ENCODE measurements around the gene TXNDC2. TPM values are rescaled to one million over a fixed set of nuclear protein-coding genes. Genes with fewer than 3 reads are reported as not detected.

TXNDC2 gene
- total RNA-seq, 1 donor from 2014 or later: 0.49 TPM

GRCh38 chr18:9916808-9917207 is 31.0 kb downstream of the TXNDC2 start:
- H3K27me3 ChIP-seq: no peaks in the 10 kb centered on the region
- no peaks in the 10 kb centered on the region for H3K36me3 ChIP-seq
- peaks cover 66% of the 10 kb centered on the region for H3K4me1 ChIP-seq
- intact Hi-C loops (cut with DNase I): no loop called here
- peak overlapping the region; percentile 99 for H3K27ac ChIP-seq
- H3K4me3 ChIP-seq: no peak overlapping the region
- H3K9me3 ChIP-seq: no peaks in the 10 kb centered on the region
- TF ChIP-seq, protein P1, sequence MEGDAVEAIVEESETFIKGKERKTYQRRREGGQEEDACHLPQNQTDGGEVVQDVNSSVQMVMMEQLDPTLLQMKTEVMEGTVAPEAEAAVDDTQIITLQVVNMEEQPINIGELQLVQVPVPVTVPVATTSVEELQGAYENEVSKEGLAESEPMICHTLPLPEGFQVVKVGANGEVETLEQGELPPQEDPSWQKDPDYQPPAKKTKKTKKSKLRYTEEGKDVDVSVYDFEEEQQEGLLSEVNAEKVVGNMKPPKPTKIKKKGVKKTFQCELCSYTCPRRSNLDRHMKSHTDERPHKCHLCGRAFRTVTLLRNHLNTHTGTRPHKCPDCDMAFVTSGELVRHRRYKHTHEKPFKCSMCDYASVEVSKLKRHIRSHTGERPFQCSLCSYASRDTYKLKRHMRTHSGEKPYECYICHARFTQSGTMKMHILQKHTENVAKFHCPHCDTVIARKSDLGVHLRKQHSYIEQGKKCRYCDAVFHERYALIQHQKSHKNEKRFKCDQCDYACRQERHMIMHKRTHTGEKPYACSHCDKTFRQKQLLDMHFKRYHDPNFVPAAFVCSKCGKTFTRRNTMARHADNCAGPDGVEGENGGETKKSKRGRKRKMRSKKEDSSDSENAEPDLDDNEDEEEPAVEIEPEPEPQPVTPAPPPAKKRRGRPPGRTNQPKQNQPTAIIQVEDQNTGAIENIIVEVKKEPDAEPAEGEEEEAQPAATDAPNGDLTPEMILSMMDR (IDR thresholded peaks at IDR 0.05): no peak
- no peak for TF ChIP-seq POLR2A (IDR thresholded peaks at IDR 0.05)
- no peak for TF ChIP-seq POLR2AphosphoS5 (IDR thresholded peaks at IDR 0.05; ENCODE audit: insufficient read depth in 1 of 2, low read depth in 1 of 2)
- DNase-seq (ENCODE audit: extremely low spot score in 2 of 2): no peak

DNA sequence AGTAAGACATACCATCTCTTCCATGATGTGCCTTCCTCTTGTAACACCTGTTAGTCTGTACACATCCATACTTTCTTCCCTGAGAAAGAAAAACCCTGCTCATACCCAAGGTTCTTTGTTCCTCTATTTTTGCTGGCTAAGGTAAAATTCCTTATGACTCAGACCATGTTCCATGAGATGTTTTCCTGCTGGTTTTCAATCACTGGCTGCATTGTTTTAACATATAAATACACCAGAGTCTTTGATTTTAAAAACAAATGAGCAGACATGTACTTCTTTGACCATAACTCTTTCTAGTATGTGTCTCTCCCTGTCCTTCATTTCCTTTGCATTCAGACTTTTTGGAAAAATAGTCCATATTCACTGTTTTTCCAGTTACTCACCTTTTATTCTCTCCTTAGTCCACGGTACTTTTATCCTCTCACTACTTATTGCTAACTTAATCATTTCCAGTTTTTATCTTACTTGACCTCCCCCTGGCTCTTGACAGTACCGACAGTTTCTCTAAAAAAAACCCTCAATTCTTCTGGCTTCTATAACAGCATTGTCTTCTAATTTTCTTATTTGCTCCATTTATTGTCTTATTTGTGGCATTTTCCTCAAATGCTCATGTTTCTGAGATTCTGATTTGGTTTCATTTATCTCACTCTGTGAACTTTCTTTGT is 32.4 kb downstream of the TXNDC2 start:
- H3K27ac ChIP-seq: no peak overlapping the region
- peaks cover 79% of the 10 kb centered on the region for H3K4me1 ChIP-seq
- H3K4me3 ChIP-seq: peak overlapping the region in 1 of 2 donors; percentile 9
- H3K27me3 ChIP-seq: no peaks in the 10 kb centered on the region
- H3K36me3 ChIP-seq: no peaks in the 10 kb centered on the region
- intact Hi-C loops (cut with DNase I): no loop called here
- no peak for DNase-seq (ENCODE audit: extremely low spot score in 2 of 2)
- H3K9me3 ChIP-seq: no peaks in the 10 kb centered on the region
- TF ChIP-seq POLR2AphosphoS5 (IDR thresholded peaks at IDR 0.05; ENCODE audit: insufficient read depth in 1 of 2, low read depth in 1 of 2): peak in 1 of 2 donors; percentile 47
- TF ChIP-seq, protein P1 (IDR thresholded peaks at IDR 0.05): no peak

DNA sequence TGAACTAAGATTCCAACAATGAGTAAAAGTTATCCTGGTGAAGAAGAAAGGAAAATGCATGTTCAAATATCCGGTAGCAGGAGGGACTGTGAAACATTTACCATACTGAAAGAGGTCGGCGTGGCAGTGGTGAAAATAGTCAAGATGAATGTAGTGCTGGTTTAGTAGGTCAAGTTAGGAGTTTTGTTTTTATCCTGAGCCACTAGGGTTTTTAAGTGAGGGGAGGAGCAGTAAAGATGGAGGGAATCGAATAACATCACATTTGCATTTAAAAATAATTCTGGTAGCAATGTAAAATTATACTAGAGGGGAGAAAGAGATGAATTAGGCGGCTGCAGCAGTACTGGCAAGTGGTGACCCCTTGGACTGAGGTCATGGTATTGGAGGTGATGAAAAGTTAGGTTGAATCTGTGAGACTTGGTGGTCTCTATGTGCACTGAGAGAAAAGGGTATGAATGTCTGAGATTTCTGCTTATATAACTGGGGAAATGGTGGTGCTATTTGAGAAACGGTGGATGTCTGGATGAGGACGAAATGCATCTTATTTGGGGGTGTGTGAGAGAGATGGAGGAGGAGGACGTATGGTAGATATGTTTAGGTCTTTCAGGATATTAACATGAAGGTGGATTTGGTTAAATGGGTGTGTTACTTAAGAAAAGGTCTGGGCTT is 33.9 kb downstream of the TXNDC2 start:
- Histone ChIP-seq H3K27me3 (no peaks in the 10 kb centered on the region), H3K9me3 (no peaks in the 10 kb centered on the region), H3K4me1 (peaks cover 95% of the 10 kb centered on the region), H3K27ac (no peak overlapping the region), H3K4me3 (no peak overlapping the region), H3K36me3 (no peaks in the 10 kb centered on the region)
- DNase-seq (ENCODE audit: extremely low spot score in 2 of 2): no peak
- intact Hi-C loops (cut with DNase I): no loop called here
- TF ChIP-seq POLR2AphosphoS5 (IDR thresholded peaks at IDR 0.05; ENCODE audit: insufficient read depth in 1 of 2, low read depth in 1 of 2) (no peak), POLR2A (IDR thresholded peaks at IDR 0.05) (no peak)
- TF ChIP-seq, protein P1 (IDR thresholded peaks at IDR 0.05): no peak

DNA sequence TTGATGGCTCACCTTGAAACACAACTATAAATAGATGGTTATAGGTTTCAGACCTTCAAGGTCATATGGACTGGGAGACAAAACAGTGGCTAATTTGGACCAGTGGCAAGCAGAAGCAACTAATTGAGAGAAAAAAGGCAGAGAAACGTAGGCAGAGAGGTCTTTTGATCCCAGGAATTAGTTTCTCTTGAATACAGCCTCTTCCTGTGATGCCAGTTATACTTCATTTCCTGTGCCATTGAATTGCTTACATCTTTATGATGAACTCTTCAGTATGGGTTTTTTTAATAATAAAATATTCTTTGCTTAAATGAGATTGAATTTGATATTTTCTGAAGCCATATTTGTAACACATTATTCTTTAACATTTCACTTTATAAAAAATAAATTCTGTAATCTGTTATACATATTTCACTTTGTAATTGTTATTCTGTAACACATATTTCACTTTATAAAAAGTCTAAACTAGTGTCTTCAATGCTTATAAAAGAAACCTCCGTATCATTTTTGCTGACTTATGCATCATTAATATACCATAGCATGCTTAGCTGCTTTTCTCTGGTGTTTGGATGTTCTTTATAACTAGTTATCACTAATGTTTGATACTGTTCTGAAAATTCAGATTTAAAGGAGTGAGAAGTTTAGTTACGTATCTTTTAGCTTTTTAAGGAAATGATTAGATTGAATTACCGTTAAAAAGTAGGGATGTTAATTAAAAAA is 37.0 kb downstream of the TXNDC2 start:
- no peak overlapping the region for H3K27ac ChIP-seq
- no peak for DNase-seq (ENCODE audit: extremely low spot score in 2 of 2)
- TF ChIP-seq POLR2A (IDR thresholded peaks at IDR 0.05): no peak

GRCh38 chr18:9924371-9924943 is 38.7 kb downstream of the TXNDC2 start:
- intact Hi-C loops (cut with DNase I): no loop called here
- no peaks in the 10 kb centered on the region for H3K36me3 ChIP-seq
- no peak overlapping the region for H3K27ac ChIP-seq
- H3K4me3 ChIP-seq: no peak overlapping the region
- H3K9me3 ChIP-seq: no peaks in the 10 kb centered on the region
- TF ChIP-seq, protein P1 (IDR thresholded peaks at IDR 0.05): no peak
- TF ChIP-seq POLR2AphosphoS5 (IDR thresholded peaks at IDR 0.05; ENCODE audit: insufficient read depth in 1 of 2, low read depth in 1 of 2): no peak
- TF ChIP-seq POLR2A (IDR thresholded peaks at IDR 0.05): no peak
- DNase-seq (ENCODE audit: extremely low spot score in 2 of 2): no peak
- H3K27me3 ChIP-seq: no peaks in the 10 kb centered on the region
- peaks cover 100% of the 10 kb centered on the region for H3K4me1 ChIP-seq

More for the DNA sequence above, 37.0 kb downstream of the TXNDC2 start:
- intact Hi-C loops (cut with DNase I): no loop called here
- Histone ChIP-seq H3K36me3 (no peaks in the 10 kb centered on the region), H3K4me1 (peaks cover 100% of the 10 kb centered on the region), H3K4me3 (no peak overlapping the region), H3K27me3 (no peaks in the 10 kb centered on the region), H3K9me3 (no peaks in the 10 kb centered on the region)
